Measurements from ENCODE around the gene MMP25. TPM values are rescaled to one million over a fixed set of nuclear protein-coding genes. Genes with fewer than 3 reads are reported as not detected.
"Not testable (repeated sequence)": the region's sequence is repeated elsewhere in the genome, so short reads cannot be mapped to it uniquely, and the experiment has no call there.

Gene MMP25
- total RNA-seq, 2 experiments from 2014 or later = 34.0 to 88.3 TPM

DNA sequence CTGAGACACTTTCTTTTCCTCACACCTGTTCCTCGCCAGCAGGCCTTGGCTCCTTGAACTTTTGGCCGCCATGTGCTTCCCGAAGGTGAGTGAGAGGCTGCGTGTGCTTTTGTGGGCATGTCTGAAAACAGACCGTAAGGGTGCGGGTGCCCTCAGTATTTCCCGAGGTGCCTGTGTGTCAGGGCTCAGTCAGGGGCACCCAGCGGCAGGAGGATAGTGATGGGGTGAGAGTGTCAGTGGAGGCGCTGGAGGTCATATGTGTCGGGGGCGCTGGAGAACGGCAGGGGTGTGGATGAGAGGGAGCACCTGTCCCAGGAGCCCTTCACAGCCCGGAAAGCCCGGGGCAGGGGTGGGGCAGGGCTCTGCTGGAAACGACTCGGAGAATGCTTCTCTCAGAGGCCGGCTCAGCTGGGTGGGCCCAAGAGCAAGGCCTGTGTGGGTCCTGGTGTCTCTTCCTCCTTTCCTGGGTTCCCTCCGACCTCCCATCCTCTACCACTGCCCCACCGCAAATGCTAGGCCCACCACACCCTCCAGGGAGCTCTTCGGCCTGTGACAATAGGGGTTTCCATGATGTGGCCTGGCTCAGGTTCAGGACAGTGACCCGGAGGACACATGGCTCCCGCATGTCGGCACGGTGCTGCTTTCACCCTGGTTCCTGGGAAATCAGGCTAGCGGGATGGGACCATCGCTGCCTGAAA lies 19.5 kb downstream of the MMP25 start:
- Mint-ChIP-seq H3K36me3 (peaks cover 51% of the 10 kb centered on the region), H3K4me1 (peaks cover 59% of the 10 kb centered on the region), H3K4me3 (peak overlapping the region; percentile 100), H3K27ac (peak overlapping the region; percentile 97), H3K9me3 (ENCODE audit: low read depth) (peaks cover 2% of the 10 kb centered on the region), H3K27me3 (no peaks in the 10 kb centered on the region)
- ATAC-seq (peak; percentile 11), DNase-seq (no peak)
- CTCF ChIA-PET = interaction anchor here (0.7 to 14.1 kb wide), 10 partner anchors 10 to 65 kb away, joined by 3 to 346 read pairs (median 5); partner anchors contain the start of gene ZNF213

DNA sequence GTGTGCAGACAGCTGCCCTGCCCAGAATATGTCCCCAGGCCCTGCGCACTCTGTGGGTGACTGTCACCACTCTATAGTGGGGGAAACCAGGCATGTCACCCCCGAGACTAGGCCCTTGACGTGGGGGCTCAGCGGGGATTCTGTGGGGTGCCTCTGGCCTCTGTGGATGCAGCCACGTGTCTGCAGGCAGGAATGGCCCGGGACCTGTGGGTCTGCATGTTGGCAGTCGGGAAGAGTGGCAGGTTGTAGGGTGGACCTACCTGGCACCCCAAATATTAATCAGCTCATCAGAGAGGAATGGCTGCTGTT lies 20.0 kb downstream of the MMP25 start:
- H3K27ac Mint-ChIP-seq = peak overlapping the region; percentile 97
- H3K27me3 Mint-ChIP-seq = no peaks in the 10 kb centered on the region
- H3K36me3 Mint-ChIP-seq = peaks cover 51% of the 10 kb centered on the region
- peak overlapping the region; percentile 100 for H3K4me3 Mint-ChIP-seq
- peaks cover 2% of the 10 kb centered on the region for H3K9me3 Mint-ChIP-seq (ENCODE audit: low read depth)
- CTCF ChIA-PET = interaction anchor here (0.6 to 14.1 kb wide), 8 partner anchors 8 to 64 kb away, joined by 3 to 346 read pairs (median 12); partner anchors contain the start of genes ZNF213 and ZSCAN10
- peaks cover 62% of the 10 kb centered on the region for H3K4me1 Mint-ChIP-seq
- ATAC-seq = peak; percentile 4
- no peak for DNase-seq

DNA sequence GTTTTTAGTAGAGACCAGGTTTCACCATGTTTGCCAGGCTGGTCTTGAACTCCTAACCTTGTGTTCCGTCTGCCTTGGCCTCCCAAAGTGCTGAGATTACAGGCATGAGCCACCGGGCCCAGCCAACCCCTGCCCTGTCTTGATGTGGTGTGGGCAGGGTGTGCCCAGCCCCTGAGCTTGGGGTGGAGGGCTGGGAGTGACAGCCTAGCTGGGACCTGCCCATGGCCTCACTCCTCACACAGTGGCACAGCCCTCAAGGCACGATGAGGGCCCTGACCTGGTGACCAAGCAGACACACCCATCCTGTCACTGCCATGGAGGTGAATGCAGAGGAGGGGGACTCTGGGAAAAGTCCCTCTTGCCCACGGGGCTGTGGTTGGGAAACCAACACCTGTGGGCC lies 22.1 kb downstream of the MMP25 start:
- Mint-ChIP-seq H3K27me3 (no peaks in the 10 kb centered on the region), H3K4me1 (peaks cover 65% of the 10 kb centered on the region), H3K9me3 (ENCODE audit: low read depth) (no peaks in the 10 kb centered on the region), H3K27ac (peak overlapping the region; percentile 94), H3K4me3 (peak overlapping the region; percentile 100), H3K36me3 (peaks cover 46% of the 10 kb centered on the region)
- CTCF ChIA-PET = interaction anchor here (4.1 to 14.1 kb wide), 2 partner anchors 9 to 62 kb away, joined by 23 to 346 read pairs; partner anchors contain the start of gene ZNF213
- ATAC-seq (no peak), DNase-seq (no peak)

DNA sequence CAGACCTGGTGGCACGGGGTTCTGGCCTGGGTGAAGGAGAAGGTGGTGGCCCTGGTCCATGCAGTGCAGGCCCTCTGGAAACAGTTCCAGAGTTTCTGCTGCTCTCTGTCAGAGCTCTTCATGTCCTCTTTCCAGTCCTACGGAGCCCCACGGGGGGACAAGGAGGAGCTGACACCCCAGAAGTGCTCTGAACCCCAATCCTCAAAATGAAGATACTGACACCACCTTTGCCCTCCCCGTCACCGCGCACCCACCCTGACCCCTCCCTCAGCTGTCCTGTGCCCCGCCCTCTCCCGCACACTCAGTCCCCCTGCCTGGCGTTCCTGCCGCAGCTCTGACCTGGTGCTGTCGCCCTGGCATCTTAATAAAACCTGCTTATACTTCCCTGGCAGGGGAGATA lies 22.8 kb downstream of the MMP25 start:
- Mint-ChIP-seq H3K4me3 (peak overlapping the region; percentile 48), H3K36me3 (peaks cover 48% of the 10 kb centered on the region), H3K27ac (peak overlapping the region; percentile 88), H3K4me1 (peaks cover 65% of the 10 kb centered on the region)
- H3K27me3 Mint-ChIP-seq; DNase-seq; H3K9me3 Mint-ChIP-seq (ENCODE audit: low read depth); ATAC-seq: not testable (repeated sequence)
- CTCF ChIA-PET = interaction anchor here (4.1 kb wide), 1 partner anchor 10 kb away, joined by 23 read pairs; no protein-coding TSS in a partner anchor

DNA sequence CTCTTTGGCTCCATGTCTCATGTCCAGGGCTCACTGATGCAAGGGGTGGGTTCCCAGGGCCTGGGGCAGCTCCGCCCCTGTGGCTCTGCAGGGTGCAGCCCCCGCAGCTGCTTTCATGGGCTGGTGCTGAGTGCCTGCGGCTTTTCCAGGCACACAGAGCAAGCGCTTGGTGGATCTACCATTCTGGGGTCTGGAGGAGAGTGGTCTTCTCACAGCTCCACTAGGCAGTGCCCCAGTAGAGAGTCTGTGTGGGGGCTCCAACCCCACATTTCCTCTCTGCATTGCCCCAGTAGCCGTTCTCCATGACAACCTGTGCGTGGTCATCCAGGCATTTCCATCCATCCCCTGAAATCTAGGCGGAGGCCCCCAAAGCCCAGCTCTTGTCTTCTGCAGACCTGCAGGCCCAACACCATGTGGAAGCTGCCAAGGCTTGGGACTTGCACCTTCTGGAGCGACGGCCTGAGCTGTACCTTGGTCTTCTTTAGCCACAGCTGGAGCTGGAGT lies 24.3 kb downstream of the MMP25 start:
- Mint-ChIP-seq H3K27ac (peak overlapping the region; percentile 88), H3K4me3 (peak overlapping the region; percentile 48), H3K4me1 (peaks cover 68% of the 10 kb centered on the region), H3K9me3 (ENCODE audit: low read depth) (no peaks in the 10 kb centered on the region), H3K36me3 (peaks cover 48% of the 10 kb centered on the region), H3K27me3 (no peaks in the 10 kb centered on the region)
- CTCF ChIA-PET = interaction anchor here (0.9 to 4.1 kb wide), 7 partner anchors 8 to 59 kb away, joined by 3 to 23 read pairs (median 4); no protein-coding TSS in a partner anchor
- ATAC-seq (no peak), DNase-seq (no peak)

DNA sequence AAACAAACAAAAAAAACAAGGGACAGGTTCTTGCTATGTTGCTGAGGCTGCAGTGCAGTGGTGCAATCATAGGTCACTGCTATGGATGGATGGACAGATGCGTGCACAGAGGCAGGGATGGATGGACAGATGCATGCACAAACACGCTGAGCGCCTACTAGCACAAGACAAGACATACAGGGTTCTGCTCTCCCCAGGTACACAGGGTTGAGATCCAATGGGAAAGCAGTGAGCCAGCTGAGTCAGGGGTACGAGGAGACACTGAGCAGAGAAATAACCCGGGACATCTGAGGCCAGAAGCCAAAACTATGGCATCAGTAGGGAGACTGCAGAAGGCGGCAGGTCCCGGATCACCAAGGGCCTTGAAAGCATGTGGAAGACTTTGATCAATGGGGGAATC lies 25.3 kb downstream of the MMP25 start:
- Mint-ChIP-seq H3K4me3 (no peak overlapping the region), H3K9me3 (ENCODE audit: low read depth) (no peaks in the 10 kb centered on the region)
- CTCF ChIA-PET = interaction anchor here (1.9 to 4.1 kb wide), 3 partner anchors 9 to 58 kb away, joined by 6 to 23 read pairs (median 7); no protein-coding TSS in a partner anchor

DNA sequence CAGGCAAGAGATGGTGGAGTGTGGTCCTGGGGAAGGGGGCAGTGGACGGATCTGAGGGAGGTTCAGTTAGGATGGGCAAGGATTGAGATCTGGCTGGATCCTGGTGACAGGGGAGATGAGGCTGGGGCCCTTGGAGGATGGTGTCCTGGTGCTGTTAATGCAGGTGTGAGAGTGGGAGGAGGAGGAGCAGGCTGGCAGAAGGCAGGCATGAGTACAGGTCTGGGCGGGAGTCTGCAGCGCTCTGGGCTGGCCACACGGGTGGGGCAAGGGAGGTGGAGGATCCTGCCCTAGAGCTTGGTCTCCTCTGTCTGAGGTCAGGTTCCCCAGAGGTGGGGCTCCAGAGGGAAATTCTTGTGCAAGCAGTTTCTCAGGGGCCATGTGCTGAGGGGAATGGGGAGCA lies 25.8 kb downstream of the MMP25 start:
- peak; percentile 18 for ATAC-seq

More for the DNA sequence above, 25.3 kb downstream of the MMP25 start:
- Mint-ChIP-seq H3K27me3 (no peaks in the 10 kb centered on the region), H3K4me1 (peaks cover 77% of the 10 kb centered on the region), H3K27ac (peak overlapping the region; percentile 88), H3K36me3 (peaks cover 38% of the 10 kb centered on the region)
- ATAC-seq (no peak), DNase-seq (no peak)

DNA sequence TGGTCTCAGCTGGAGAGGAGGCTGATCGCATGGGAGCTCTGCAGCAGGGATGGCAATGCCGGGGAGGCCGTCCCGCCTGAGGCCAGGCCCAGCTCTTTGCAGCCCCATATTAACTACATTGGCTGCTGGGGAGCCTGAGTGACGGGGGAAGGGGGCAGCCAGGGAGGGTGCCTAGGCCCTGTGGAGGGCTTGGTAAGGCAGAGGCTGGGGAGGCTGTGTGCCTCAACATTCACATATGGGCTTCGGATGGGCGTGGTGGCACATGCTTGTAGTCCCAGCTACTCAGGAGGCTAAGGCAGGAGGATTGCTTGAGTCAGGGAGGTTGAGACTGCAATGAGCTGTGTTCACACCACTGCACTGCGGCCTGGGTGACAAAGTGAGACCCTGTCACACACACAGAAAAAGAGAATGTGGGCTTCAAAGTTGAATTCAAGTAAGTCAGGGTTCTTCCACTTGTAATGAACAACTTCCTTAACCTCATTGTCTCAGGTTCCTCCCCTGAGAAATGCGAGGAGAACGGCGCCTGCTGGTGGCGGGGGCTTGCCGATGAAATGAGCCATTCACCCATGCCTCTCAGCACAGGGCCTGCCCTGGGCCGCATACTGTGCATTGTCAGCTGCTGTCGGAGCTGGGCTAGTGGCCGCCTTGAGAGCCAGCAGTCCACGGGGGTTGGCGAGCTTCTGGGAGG lies 26.4 kb downstream of the MMP25 start:
- peak overlapping the region; percentile 94 for H3K27ac Mint-ChIP-seq
- not testable (repeated sequence) for H3K9me3 Mint-ChIP-seq (ENCODE audit: low read depth); H3K27me3 Mint-ChIP-seq
- ATAC-seq (peak; percentile 40), DNase-seq (peak; percentile 88)
- peaks cover 87% of the 10 kb centered on the region for H3K4me1 Mint-ChIP-seq
- CTCF ChIA-PET = interaction anchor here (2.5 to 7.8 kb wide), 3 partner anchors 8 to 58 kb away, joined by 7 to 67 read pairs (median 62); partner anchors contain the start of gene IL32
- peaks cover 32% of the 10 kb centered on the region for H3K36me3 Mint-ChIP-seq
- peak overlapping the region; percentile 79 for H3K4me3 Mint-ChIP-seq

More for the DNA sequence above, 25.8 kb downstream of the MMP25 start:
- not testable (repeated sequence) for H3K27me3 Mint-ChIP-seq; H3K9me3 Mint-ChIP-seq (ENCODE audit: low read depth)
- DNase-seq = peak; percentile 73
- Mint-ChIP-seq H3K4me3 (peak overlapping the region; percentile 8), H3K36me3 (peaks cover 35% of the 10 kb centered on the region), H3K27ac (peak overlapping the region; percentile 88), H3K4me1 (peaks cover 82% of the 10 kb centered on the region)
- CTCF ChIA-PET = interaction anchor here (1.9 to 2.5 kb wide), 2 partner anchors 10 to 58 kb away, joined by 6 to 7 read pairs; no protein-coding TSS in a partner anchor

DNA sequence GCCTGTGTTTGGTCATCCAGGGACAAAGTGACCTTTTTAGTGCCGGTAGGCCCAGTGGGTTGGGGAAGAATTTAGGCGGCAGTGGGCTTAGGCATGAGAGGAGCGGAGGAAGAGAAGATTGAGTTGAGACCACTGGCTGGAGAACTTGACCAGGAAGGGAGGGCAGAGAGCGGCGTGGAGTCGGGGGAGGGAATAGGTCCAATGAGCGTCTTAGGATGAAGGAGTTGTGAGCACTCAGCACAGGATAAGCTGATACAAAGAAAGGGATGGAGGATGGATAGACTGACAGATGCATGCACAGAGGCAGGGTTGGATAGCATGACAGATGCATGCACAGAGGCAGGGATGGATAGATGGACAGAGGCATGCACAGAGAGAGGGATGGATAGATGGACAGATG lies 27.1 kb downstream of the MMP25 start:
- Mint-ChIP-seq H3K9me3 (ENCODE audit: low read depth) (peaks cover 3% of the 10 kb centered on the region), H3K4me3 (peak overlapping the region; percentile 79), H3K27me3 (no peaks in the 10 kb centered on the region), H3K36me3 (peaks cover 32% of the 10 kb centered on the region), H3K27ac (peak overlapping the region; percentile 94), H3K4me1 (peaks cover 91% of the 10 kb centered on the region)
- CTCF ChIA-PET = interaction anchor here (3.4 to 7.8 kb wide), 3 partner anchors 9 to 57 kb away, joined by 14 to 67 read pairs (median 62); partner anchors contain the start of gene IL32
- no peak for ATAC-seq
- no peak for DNase-seq

DNA sequence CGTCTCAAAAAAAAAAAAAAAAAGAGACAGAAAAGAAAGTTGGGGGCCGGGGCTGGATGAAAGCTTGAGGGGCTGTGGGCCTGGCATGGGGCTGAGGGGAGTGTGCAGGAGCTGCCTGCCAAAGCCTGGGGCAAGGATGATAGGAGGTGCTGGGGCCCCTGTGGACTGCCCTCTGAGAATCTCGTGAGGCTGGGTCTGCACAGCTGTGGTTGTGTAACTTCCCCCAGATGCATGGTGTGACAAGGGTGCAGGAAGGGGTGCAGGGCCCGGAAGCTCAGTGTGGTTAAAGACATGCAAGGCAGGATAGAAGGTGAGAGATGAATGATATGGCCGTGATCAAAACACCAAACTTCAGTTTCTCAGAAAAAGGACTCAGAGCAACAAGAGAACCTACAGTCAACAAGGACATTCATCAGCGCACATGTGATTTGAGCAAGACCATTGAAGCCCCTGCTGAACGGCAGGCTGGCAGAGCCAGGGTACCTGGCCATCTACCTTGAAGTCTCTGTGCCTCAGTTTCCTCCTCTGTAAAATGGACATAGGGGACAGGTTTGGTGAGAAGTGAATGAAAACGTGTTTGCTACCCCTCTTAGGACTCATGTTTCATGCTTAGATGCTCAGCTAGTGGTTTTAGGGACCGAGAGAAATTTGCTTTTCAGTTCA lies 28.6 kb downstream of the MMP25 start:
- Mint-ChIP-seq H3K4me1 (peaks cover 90% of the 10 kb centered on the region), H3K36me3 (peaks cover 32% of the 10 kb centered on the region), H3K27me3 (no peaks in the 10 kb centered on the region), H3K4me3 (peak overlapping the region; percentile 79), H3K9me3 (ENCODE audit: low read depth) (peaks cover 6% of the 10 kb centered on the region), H3K27ac (peak overlapping the region; percentile 94)
- ATAC-seq = peak; percentile 72
- CTCF ChIA-PET = interaction anchor here (0.6 to 7.8 kb wide), 15 partner anchors 10 to 454 kb away, joined by 3 to 88 read pairs (median 6); partner anchors contain the start of genes IL32 and ZSCAN10
- peak; percentile 97 for DNase-seq

DNA sequence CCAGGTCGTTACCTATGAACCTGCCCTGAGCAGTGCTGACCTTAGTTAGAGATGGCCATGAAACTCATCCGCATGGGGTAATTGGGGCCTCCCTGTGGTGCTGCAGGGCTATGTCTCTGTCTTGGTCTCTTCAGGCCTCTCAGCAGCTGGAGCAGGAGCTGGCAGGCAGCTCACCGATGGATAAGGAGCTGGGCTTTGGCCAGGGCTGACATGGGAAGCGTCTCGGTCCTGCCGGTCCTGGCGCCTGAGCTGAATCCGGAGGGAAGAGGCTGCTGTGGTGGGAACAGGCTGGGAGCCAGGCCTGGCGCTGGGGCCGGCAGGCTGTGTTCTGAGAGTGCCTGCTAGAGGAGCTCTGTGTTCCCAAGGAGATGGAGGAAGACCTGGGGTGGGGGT lies 29.2 kb downstream of the MMP25 start:
- Mint-ChIP-seq H3K27me3 (no peaks in the 10 kb centered on the region), H3K4me1 (peaks cover 85% of the 10 kb centered on the region), H3K4me3 (peak overlapping the region; percentile 79), H3K36me3 (peaks cover 30% of the 10 kb centered on the region), H3K27ac (peak overlapping the region; percentile 94), H3K9me3 (ENCODE audit: low read depth) (peaks cover 6% of the 10 kb centered on the region)
- peak; percentile 64 for DNase-seq
- peak; percentile 14 for ATAC-seq
- CTCF ChIA-PET = interaction anchor here (0.8 to 7.8 kb wide), 13 partner anchors 11 to 93 kb away, joined by 3 to 88 read pairs (median 9); partner anchors contain the start of genes IL32 and ZSCAN10

DNA sequence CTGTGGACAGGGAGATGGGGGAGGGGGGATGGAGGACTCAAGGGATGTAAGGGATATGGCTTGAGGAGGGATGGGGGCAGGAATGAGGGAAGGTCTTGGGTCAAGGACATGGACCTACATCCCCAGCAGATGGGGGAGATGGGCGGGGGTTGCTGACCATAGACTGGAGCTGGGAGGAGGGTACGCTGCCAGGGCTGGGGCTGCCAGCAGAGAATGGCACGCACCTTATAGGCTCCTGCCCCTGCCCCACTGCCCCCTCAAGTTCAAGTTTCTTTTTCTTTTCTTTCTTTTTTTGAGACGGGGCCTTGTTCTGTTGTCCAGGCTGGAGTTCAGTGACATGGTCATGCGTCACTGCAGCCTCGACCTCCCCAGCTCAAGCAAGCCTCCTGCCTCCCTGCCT lies 29.6 kb downstream of the MMP25 start:
- H3K27me3 Mint-ChIP-seq; H3K9me3 Mint-ChIP-seq (ENCODE audit: low read depth); ATAC-seq; DNase-seq: not testable (repeated sequence)
- H3K4me1 Mint-ChIP-seq = peaks cover 84% of the 10 kb centered on the region
- H3K27ac Mint-ChIP-seq = peak overlapping the region; percentile 94
- CTCF ChIA-PET = interaction anchor here (0.8 to 7.8 kb wide), 13 partner anchors 11 to 93 kb away, joined by 3 to 88 read pairs (median 9); partner anchors contain the start of genes IL32 and ZSCAN10
- peaks cover 34% of the 10 kb centered on the region for H3K36me3 Mint-ChIP-seq
- peak overlapping the region; percentile 79 for H3K4me3 Mint-ChIP-seq
